K562 (cell line): ENCODE data around the gene NTRK2. TPM values are rescaled to one million over a fixed set of nuclear protein-coding genes. Genes with fewer than 3 reads are reported as not detected.

Source experiments
- ATAC-seq: fragments of 200-7000 bp; cut with Tn5 transposase; 3 replicates; pipeline ENCODE4 v1.9.1; 2020; ENCODE audit warnings: moderate library complexity
- BruUV-seq: library from RNA; stranded (reverse); fragments of 400-500 nt; replicated peaks from 2 replicates; lab custom pipeline; 2021; lab: Mats Ljungman, UMichigan
- CTCF ChIA-PET: fragments of 300-600 bp; formaldehyde crosslinking; extraction: SDS; loops from one replicate; lab custom pipeline; 2021; ENCODE audit warnings: low intra/inter-chr PET ratio; lab: Yijun Ruan, JAX
- POLR2A ChIA-PET: fragments of 300-600, 350-650 bp; sonication (Branson Sonifier 250); formaldehyde crosslinking; extraction: SDS; loops from one replicate; lab custom pipeline; 2021; ENCODE audit warnings: antibody characterized with exemption, inconsistent platforms; lab: Yijun Ruan, JAX
- DNase-seq, 4 experiments: peaks; one replicate each; pipeline versions ENCODE4 v3.0.0 to v3.0.0-alpha.2; 2011 to 2018; ENCODE audit warnings: low spot score in 3 of 4, mixed read lengths in 3 of 4; ENCODE audit errors: extremely low read depth in 1 of 4
- FAIRE-seq: peaks from 2 replicates; lab custom pipeline; 2011; peaks lifted over from hg19 to GRCh38; lab: Jason Lieb, UNC
- H2AFZ ChIP-seq: 2 replicates; pipeline ENCODE4 v1.6.0; 2011; ENCODE audit warnings: low read depth, low read length, control low read depth, inconsistent platforms
- H3K27ac ChIP-seq: fragments of 200-600 bp; 3 replicates; pipeline ENCODE4 v1.8.0; 2011; ENCODE audit warnings: low read depth, mild to moderate bottlenecking, control low read depth, inconsistent platforms, low read length, moderate library complexity, mixed read lengths; ENCODE audit errors: extremely low read depth
- H3K27me3 ChIP-seq, 2 experiments: fragments of 300-600 bp in 1 of 2; 2 replicates in 1 of 2; 3 replicates in 1 of 2; pipeline versions ENCODE4 v1.6.0 to v1.8.0; 2011; ENCODE audit warnings: inconsistent platforms in 2 of 2, low read length in 2 of 2, mild to moderate bottlenecking in 1 of 2, mixed read lengths in 1 of 2, moderate library complexity in 1 of 2; ENCODE audit not compliant: control insufficient read depth in 2 of 2, insufficient read depth in 2 of 2
- H3K36me3 ChIP-seq: fragments of 300-600 bp; 3 replicates; pipeline ENCODE4 v1.8.0; 2011; ENCODE audit warnings: mild to moderate bottlenecking, low read length, inconsistent platforms; ENCODE audit not compliant: control insufficient read depth, insufficient read depth
- H3K4me1 ChIP-seq, 2 experiments: fragments of 200-600 bp in 1 of 2; replicated peaks in 1 of 2; 2 replicates in 1 of 2; 3 replicates in 1 of 2; pipeline versions ENCODE4 v1.5.1 to v1.8.0; 2011; ENCODE audit warnings: inconsistent platforms in 2 of 2, low read length in 2 of 2, mild to moderate bottlenecking in 1 of 2, mixed read lengths in 1 of 2, moderate library complexity in 1 of 2; ENCODE audit not compliant: control insufficient read depth in 2 of 2, insufficient read depth in 2 of 2
- H3K4me2 ChIP-seq: 2 replicates; pipeline ENCODE4 v1.6.1; 2011; ENCODE audit warnings: low read length, control low read depth, inconsistent platforms, mixed read lengths; ENCODE audit not compliant: insufficient read depth
- H3K4me3 ChIP-seq: fragments of 200-600 bp; sonication (generic), shearing (Covaris generic); 2 replicates; pipeline ENCODE4 v1.5.1; 2016; ENCODE audit warnings: control low read depth, inconsistent platforms
- H3K79me2 ChIP-seq: fragments of 200-600 bp; 3 replicates; pipeline ENCODE4 v1.8.0; 2011; ENCODE audit warnings: low read length, inconsistent platforms; ENCODE audit not compliant: control insufficient read depth, insufficient read depth
- H3K9ac ChIP-seq, 2 experiments: 2 replicates each; pipeline versions ENCODE4 v1.6.0 to v1.6.1; 2011; ENCODE audit warnings: low read depth in 2 of 2, low read length in 2 of 2, control low read depth in 1 of 2, inconsistent platforms in 1 of 2, mild to moderate bottlenecking in 1 of 2, mixed read lengths in 1 of 2; ENCODE audit not compliant: insufficient read depth in 1 of 2
- H3K9me1 ChIP-seq: one replicate; pipeline ENCODE4 v1.6.0; 2011; ENCODE audit warnings: inconsistent platforms, mild to moderate bottlenecking, low read length, moderate library complexity; ENCODE audit not compliant: control insufficient read depth, insufficient read depth
- H3K9me3 ChIP-seq: replicated peaks from 2 replicates; pipeline ENCODE4 v1.5.1; 2011; ENCODE audit warnings: low read depth, low read length, inconsistent platforms; ENCODE audit not compliant: control insufficient read depth, insufficient read depth
- H4K20me1 ChIP-seq: replicated peaks from 2 replicates; pipeline ENCODE4 v1.6.1; 2011; ENCODE audit warnings: low read length, inconsistent platforms, mixed read lengths; ENCODE audit not compliant: control insufficient read depth, insufficient read depth
- E2F8 ChIP-seq: fragments of 450-650 bp; IDR thresholded peaks from 2 replicates; pipeline ENCODE4 v1.7.1; 2018; ENCODE audit warnings: mild to moderate bottlenecking, low read depth; ENCODE audit not compliant: partially characterized antibody
- GTF2F1 ChIP-seq: IDR thresholded peaks from 2 replicates; pipeline ENCODE4 v1.6.1; 2011; ENCODE audit warnings: low read depth, low read length, improper control_type of control experiment
- ZNF408 ChIP-seq: fragments of 250-450 bp; sonication (Bioruptor Pico); IDR thresholded peaks from 2 replicates; pipeline ENCODE4 v1.4.0; 2020; ENCODE audit warnings: low read depth, mild to moderate bottlenecking, moderate library complexity
- ZNF830 ChIP-seq: fragments of 250-450 bp; sonication (Bioruptor Pico); IDR thresholded peaks from 2 replicates; pipeline ENCODE4 v1.5.0; 2021; ENCODE audit warnings: mild to moderate bottlenecking
- WGBS: fragments of 100-300 bp; shearing (Covaris generic); methylation state at CpG from one replicate; pipeline ENCODE4 v1.1.6; 2016; ENCODE audit warnings: low coverage, mixed read lengths; ENCODE audit not compliant: insufficient coverage; ENCODE audit errors: missing lambda C conversion rate; 5-methylcytosine and 5-hydroxymethylcytosine counted together
- in situ Hi-C: fragments of 300-500 bp; cut with MboI; formaldehyde crosslinking; loops from 4 replicates; pipeline ENCODE4 v1.15.0; 2018; ENCODE audit warnings: inconsistent platforms, mixed read lengths
- intact Hi-C: fragments of 100-400 bp; cut with micrococcal nuclease; formaldehyde crosslinking; loops from 2 replicates; pipeline ENCODE4 v1.14.2; 2022
- polyA plus RNA-seq, 8 experiments: library from polyadenylated mRNA; depleted of rRNA in 4 of 8; stranded (reverse) in 5 of 8; unstranded in 3 of 8; fragments of >200 nt; fragmentation: Nextera tagmentation in 2 of 8; fragmentation: Illumina TruSeq in 1 of 8; extraction: Ambion mirVana in 2 of 8; extraction: Trizol in 1 of 8; gene quantifications; 2 replicates each; pipeline versions ENCODE4 v1.2.1 to v1.2.3, GENCODE V29; 2011 to 2014; ENCODE audit warnings: inconsistent platforms in 1 of 8, missing spikeins in 1 of 8
- total RNA-seq, 7 experiments: library from RNA; depleted of rRNA in 6 of 7; stranded (reverse); fragments of >200 nt in 6 of 7; fragmentation: Illumina TruSeq in 2 of 7; extraction: Trizol in 2 of 7; gene quantifications; 2 replicates each; pipeline versions ENCODE4 v1.2.1 to v1.2.3, GENCODE V29; 2011 to 2021; ENCODE audit warnings: low replicate concordance in 1 of 7

Gene NTRK2
- total and polyA plus RNA-seq, 9 of the 15 experiments (the other 6 are each of a cell fraction or from before 2014, with no cell fraction given), result not detected

GRCh38 chr9:84940294-84940693 lies 270.8 kb downstream of the NTRK2 start:
- H3K27ac ChIP-seq, result no peak overlapping the region
- H3K79me2 ChIP-seq, result no peaks in the 10 kb centered on the region
- H3K4me1 ChIP-seq, result no peaks in the 10 kb centered on the region
- in situ Hi-C loops, result no loop called here
- ATAC-seq, result no peak
- BruUV-seq, result no TSS peak
- no peaks in the 10 kb centered on the region for H4K20me1 ChIP-seq
- no peak overlapping the region for H3K4me3 ChIP-seq
- POLR2A ChIA-PET, result interaction anchor here (0.6 kb wide), 1 partner anchor 10 kb away, joined by 3 read pairs; no protein-coding TSS in a partner anchor
- no peak overlapping the region for H3K9ac ChIP-seq
- H3K27me3 ChIP-seq, result no peaks in the 10 kb centered on the region
- no peak for TF ChIP-seq ZNF830 (CRISPR knock-in tag)
- no peak for TF ChIP-seq E2F8
- no peak for TF ChIP-seq GTF2F1
- TF ChIP-seq ZNF408 (CRISPR knock-in tag), result no peak
- TF ChIP-seq, all 486 proteins: peak for 0
- no peaks in the 10 kb centered on the region for H3K36me3 ChIP-seq
- no peaks in the 10 kb centered on the region for H3K9me1 ChIP-seq
- DNase-seq, result no peak
- H3K4me2 ChIP-seq, result no peak overlapping the region
- no peak overlapping the region for H2AFZ ChIP-seq
- CTCF ChIA-PET, result no interaction called here
- intact Hi-C loops, result no loop called here
- 0% methylated on average over 2 of the region's 2 CpGs for WGBS
- H3K9me3 ChIP-seq, result no peaks in the 10 kb centered on the region
- no peak for FAIRE-seq
